IMR-90 (cell line): Measurements from ENCODE around the gene TMEM158. TPM values are rescaled to one million over a fixed set of nuclear protein-coding genes. Genes with fewer than 3 reads are reported as not detected.

Experiments used
- ATAC-seq: fragments of 200-7000 bp; cut with Tn5 transposase; 2 replicates; pipeline ENCODE4 v1.9.1; 2020; ENCODE audit warnings: low read depth, mild to moderate bottlenecking, moderate library complexity
- BruUV-seq: library from RNA; stranded (reverse); fragments of 400-500 nt; replicated peaks from 2 replicates; lab custom pipeline; 2021; lab: Mats Ljungman, UMichigan
- CTCF ChIA-PET: fragments of 300-600 bp; formaldehyde crosslinking; extraction: SDS; loops from one replicate; lab custom pipeline; 2021; ENCODE audit warnings: antibody characterized with exemption; lab: Yijun Ruan, JAX
- POLR2A ChIA-PET: fragments of 300-600 bp; sonication (Branson Sonifier 250); formaldehyde crosslinking; loops from one replicate; lab custom pipeline; 2022; ENCODE audit warnings: antibody characterized with exemption; ENCODE audit not compliant: unreplicated experiment; lab: Charles Lee
- DNase-seq: peaks from one replicate; pipeline ENCODE4 v3.0.0; 2013
- H2AFZ ChIP-seq: replicated peaks from 2 replicates; pipeline ENCODE3; 2013; ENCODE audit warnings: low read length, mild to moderate bottlenecking; ENCODE audit not compliant: poor library complexity
- H2AK5ac ChIP-seq: 2 replicates; pipeline ENCODE4 v1.6.1; 2013; ENCODE audit warnings: low read depth, low read length, inconsistent platforms
- H2AK9ac ChIP-seq: replicated peaks from 2 replicates; pipeline ENCODE3; 2013; ENCODE audit warnings: mild to moderate bottlenecking, low read depth, low read length, moderate library complexity; ENCODE audit not compliant: poor library complexity
- H2BK120ac ChIP-seq: 2 replicates; pipeline ENCODE4 v1.6.1; 2013; ENCODE audit warnings: low read depth, low read length, inconsistent platforms
- H2BK15ac ChIP-seq: 3 replicates; pipeline ENCODE4 v1.6.1; 2013; ENCODE audit warnings: low read depth, low read length, inconsistent platforms
- H2BK20ac ChIP-seq: 2 replicates; pipeline ENCODE4 v1.6.1; 2013; ENCODE audit warnings: low read depth, mild to moderate bottlenecking, inconsistent platforms, low read length, moderate library complexity
- H2BK5ac ChIP-seq: 2 replicates; pipeline ENCODE4 v1.6.1; 2013; ENCODE audit warnings: mild to moderate bottlenecking, low read depth, low read length, inconsistent platforms; ENCODE audit not compliant: poor library complexity, severe bottlenecking
- H3K14ac ChIP-seq: replicated peaks from 2 replicates; pipeline ENCODE4 v1.6.1; 2013; ENCODE audit warnings: low read depth, low read length, inconsistent platforms
- H3K18ac ChIP-seq: 2 replicates; pipeline ENCODE4 v1.6.1; 2013; ENCODE audit warnings: low read depth, low read length, control low read depth
- H3K23ac ChIP-seq: 2 replicates; pipeline ENCODE4 v1.6.1; 2013; ENCODE audit warnings: low read depth, low read length, inconsistent platforms
- H3K27ac ChIP-seq: 2 replicates; pipeline ENCODE4 v1.5.1; 2013; ENCODE audit warnings: mild to moderate bottlenecking, control low read depth, low read length; ENCODE audit not compliant: insufficient read depth
- H3K27me3 ChIP-seq: 2 replicates; pipeline ENCODE4 v1.6.1; 2013; ENCODE audit warnings: low read length; ENCODE audit not compliant: control insufficient read depth, insufficient read depth
- H3K36me3 ChIP-seq: 2 replicates; pipeline ENCODE4 v1.6.1; 2013; ENCODE audit warnings: low read length, mixed read lengths; ENCODE audit not compliant: control insufficient read depth, insufficient read depth
- H3K4ac ChIP-seq: 2 replicates; pipeline ENCODE4 v1.6.1; 2013; ENCODE audit warnings: low read depth, low read length, inconsistent platforms
- H3K4me1 ChIP-seq: 2 replicates; pipeline ENCODE4 v1.6.1; 2013; ENCODE audit warnings: low read length, mixed read lengths; ENCODE audit not compliant: control insufficient read depth, insufficient read depth
- H3K4me2 ChIP-seq: 2 replicates; pipeline ENCODE4 v1.6.1; 2013; ENCODE audit warnings: low read depth, mild to moderate bottlenecking, control low read depth, low read length, moderate library complexity
- H3K4me3 ChIP-seq: 2 replicates; pipeline ENCODE4 v1.5.1; 2013; ENCODE audit warnings: low read depth, mild to moderate bottlenecking, control low read depth, low read length, moderate library complexity; ENCODE audit not compliant: insufficient read depth
- H3K56ac ChIP-seq: 2 replicates; pipeline ENCODE4 v1.6.1; 2013; ENCODE audit warnings: low read length, inconsistent platforms; ENCODE audit not compliant: insufficient read depth; ENCODE audit errors: extremely low read depth
- H3K79me1 ChIP-seq, 2 experiments: 2 replicates each; pipeline ENCODE4 v1.6.1; 2013; ENCODE audit warnings: low read length in 2 of 2, inconsistent platforms in 1 of 2, low read depth in 1 of 2
- H3K9ac ChIP-seq: 2 replicates; pipeline ENCODE4 v1.6.1; 2013; ENCODE audit warnings: low read depth, low read length, control low read depth
- H3K9me1 ChIP-seq: 2 replicates; pipeline ENCODE4 v1.6.1; 2013; ENCODE audit warnings: low read length, inconsistent platforms; ENCODE audit not compliant: insufficient read depth
- H3K9me3 ChIP-seq: 2 replicates; pipeline ENCODE4 v1.6.1; 2013; ENCODE audit warnings: low read length; ENCODE audit not compliant: control insufficient read depth, insufficient read depth
- H4K20me1 ChIP-seq: 2 replicates; pipeline ENCODE4 v1.6.1; 2013; ENCODE audit warnings: low read length, inconsistent platforms; ENCODE audit not compliant: insufficient read depth
- H4K5ac ChIP-seq: 2 replicates; pipeline ENCODE4 v1.6.1; 2013; ENCODE audit warnings: mild to moderate bottlenecking, low read depth, low read length, control low read depth
- H4K8ac ChIP-seq, 2 experiments: 2 replicates each; pipeline ENCODE4 v1.6.1; 2013; ENCODE audit warnings: low read depth in 2 of 2, low read length in 2 of 2, control low read depth in 1 of 2, inconsistent platforms in 1 of 2
- H4K91ac ChIP-seq: 2 replicates; pipeline ENCODE4 v1.6.1; 2013; ENCODE audit warnings: low read depth, low read length, inconsistent platforms; ENCODE audit not compliant: insufficient read depth
- CTCF ChIP-seq: conservative IDR thresholded peaks from 2 replicates; pipeline ENCODE4 v1.5.1; 2012; ENCODE audit warnings: mild to moderate bottlenecking, low read depth, low read length, improper control_type of control experiment
- ELK1 ChIP-seq: fragments of 150-350 bp; IDR thresholded peaks from 2 replicates; pipeline ENCODE4 v1.6.1; 2016; ENCODE audit warnings: low read depth, mild to moderate bottlenecking, low read length, moderate library complexity, borderline replicate concordance
- FOS ChIP-seq: fragments of 150-350 bp; IDR thresholded peaks from 2 replicates; pipeline ENCODE4 v1.6.1; 2016; ENCODE audit warnings: low read depth, low read length
- MAFK ChIP-seq: IDR thresholded peaks from 2 replicates; pipeline ENCODE4 v1.6.1; 2012; ENCODE audit warnings: low read depth, low read length, improper control_type of control experiment
- MAZ ChIP-seq: IDR thresholded peaks from 2 replicates; pipeline ENCODE4 v1.6.1; 2012; ENCODE audit warnings: low read depth, mild to moderate bottlenecking, low read length, improper control_type of control experiment, moderate library complexity, borderline replicate concordance
- MXI1 ChIP-seq: IDR thresholded peaks from 2 replicates; pipeline ENCODE4 v1.6.1; 2012; ENCODE audit warnings: low read depth, mild to moderate bottlenecking, low read length, moderate library complexity, borderline replicate concordance
- NFE2L2 ChIP-seq: fragments of 150-350 bp; IDR thresholded peaks from 2 replicates; pipeline ENCODE4 v1.6.1; 2016; ENCODE audit warnings: low read depth, mild to moderate bottlenecking, low read length
- POLR2A ChIP-seq: IDR thresholded peaks from 2 replicates; pipeline ENCODE4 v1.6.1; 2012; ENCODE audit warnings: mild to moderate bottlenecking, low read depth, low read length
- RAD21 ChIP-seq: IDR thresholded peaks from 2 replicates; pipeline ENCODE4 v1.6.1; 2012; ENCODE audit warnings: low read length, improper control_type of control experiment
- RCOR1 ChIP-seq: IDR thresholded peaks from 2 replicates; pipeline ENCODE4 v1.6.1; 2012; ENCODE audit warnings: mild to moderate bottlenecking, low read length, improper control_type of control experiment; ENCODE audit not compliant: insufficient replicate concordance
- RFX5 ChIP-seq: IDR thresholded peaks from 2 replicates; pipeline ENCODE4 v1.8.0; 2012; ENCODE audit warnings: low read depth, mild to moderate bottlenecking, low read length, moderate library complexity
- SMC3 ChIP-seq: fragments of 150-350 bp; IDR thresholded peaks from 2 replicates; pipeline ENCODE4 v1.6.1; 2016; ENCODE audit warnings: low read depth, mild to moderate bottlenecking, antibody characterized with exemption, low read length, moderate library complexity
- USF2 ChIP-seq: fragments of 150-350 bp; IDR thresholded peaks from 2 replicates; pipeline ENCODE4 v1.6.1; 2017; ENCODE audit warnings: mild to moderate bottlenecking, antibody characterized with exemption, low read length, low read depth
- WGBS, 2 experiments: methylation state at CpG; one replicate each; pipeline versions ENCODE4 v1.1.5 to v1.1.7; 2013; ENCODE audit warnings: missing lambda C conversion rate in 2 of 2; ENCODE audit not compliant: insufficient read length in 1 of 2; ENCODE audit errors: extremely low coverage in 2 of 2; 5-methylcytosine and 5-hydroxymethylcytosine counted together
- dilution Hi-C: fragments of 300-500 bp; cut with HindIII; formaldehyde crosslinking; loops from one replicate; pipeline ENCODE4 v1.14.3; 2018; ENCODE audit warnings: low sequenced_read_pairs; ENCODE audit not compliant: unreplicated experiment
- in situ Hi-C: fragments of 300-500 bp; cut with MboI; formaldehyde crosslinking; loops from 3 replicates; pipeline ENCODE4 v1.14.3; 2019; ENCODE audit warnings: low sequenced_read_pairs, inconsistent platforms, mixed read lengths
- intact Hi-C: fragments of 100-400 bp; cut with micrococcal nuclease; formaldehyde crosslinking; loops from 2 replicates; pipeline ENCODE4 v1.10.0; 2022
- polyA plus RNA-seq, 3 experiments: library from polyadenylated mRNA; depleted of rRNA; stranded (reverse); fragments of >200 nt; gene quantifications; 2 replicates each; pipeline ENCODE4 v1.2.3, GENCODE V29; 2012; ENCODE audit warnings: low replicate concordance in 1 of 3
- total RNA-seq: library from RNA; depleted of rRNA; stranded (reverse); fragments of >200 nt; gene quantifications from 2 replicates; pipeline ENCODE4 v1.2.3, GENCODE V29; 2012

TMEM158 gene
- total and polyA plus RNA-seq, 2 of the 4 experiments (the other 2 are of a cell fraction): 1.6 to 16.4 TPM

GRCh38 chr3:45178183-45179023 lies 47.7 kb downstream of the TMEM158 start:
- CTCF ChIA-PET: no interaction called here
- Histone ChIP-seq H3K79me1 (no peaks in the 10 kb centered on the region), H2AK9ac (peak overlapping the region; percentile 66), H3K56ac (peak overlapping the region; percentile 63), H4K20me1 (no peaks in the 10 kb centered on the region), H3K14ac (peak overlapping the region; percentile 92), H2BK20ac (peak overlapping the region; percentile 91), H3K4ac (peak overlapping the region; percentile 81), H2BK5ac (peak overlapping the region; percentile 69), H4K91ac (peak overlapping the region; percentile 84), H2BK120ac (peak overlapping the region; percentile 96), H4K5ac (peak overlapping the region; percentile 76), H2BK15ac (peak overlapping the region; percentile 85), H3K18ac (peak overlapping the region; percentile 78), H2AFZ (peak overlapping the region; percentile 85), H2AK5ac (peak overlapping the region; percentile 90), H4K8ac (peak overlapping the region; percentile 60 to 80), H3K4me2 (peak overlapping the region; percentile 11; the same call in 1 of the 2 replicates), H3K27me3 (no peaks in the 10 kb centered on the region), H3K4me3 (no peak overlapping the region), H3K4me1 (peaks cover 23% of the 10 kb centered on the region), H3K23ac (peak overlapping the region; percentile 41), H3K36me3 (no peaks in the 10 kb centered on the region), H3K27ac (peak overlapping the region; percentile 18), H3K9me1 (peaks cover 21% of the 10 kb centered on the region), H3K9me3 (no peaks in the 10 kb centered on the region), H3K9ac (peak overlapping the region; percentile 25; the same call in 1 of the 2 replicates)
- intact Hi-C loops: no loop called here
- DNase-seq (peak; percentile 69), ATAC-seq (peak; percentile 67)
- dilution Hi-C loops: no loop called here
- 58% methylated on average over 6 of the region's 13 CpGs; no CpG with 5 or more reads in 1 of the 2 experiments for WGBS, 2 experiments
- in situ Hi-C loops: no loop called here
- no TSS peak for BruUV-seq
- POLR2A ChIA-PET: interaction anchor here (0.6 kb wide), 1 partner anchor 60 kb away, joined by 4 read pairs; no protein-coding TSS in a partner anchor
- TF ChIP-seq RFX5: no peak
- peak; percentile 15; the same call in 1 of the 2 replicates for TF ChIP-seq FOS
- TF ChIP-seq RAD21: 0 out of 2 replicates have a peak, but pooled peaks have one; percentile 14
- no peak for TF ChIP-seq ELK1
- TF ChIP-seq RCOR1: peak; percentile 77
- no peak for TF ChIP-seq NFE2L2
- no peak for TF ChIP-seq POLR2A
- TF ChIP-seq MAZ: 0 out of 2 replicates have a peak, but pooled peaks have one; percentile 40
- TF ChIP-seq SMC3: no peak
- TF ChIP-seq MXI1: no peak
- TF ChIP-seq MAFK: no peak
- TF ChIP-seq USF2: no peak
- TF ChIP-seq CTCF: no peak
